GM19023 (cell line): ENCODE data around the gene MPZL2.

Source experiments
- ATAC-seq: cut with Tn5 transposase; IDR thresholded peaks from one replicate; pipeline ENCODE4 v1.9.1; 2021; ENCODE audit warnings: mild to moderate bottlenecking, moderate library complexity; ENCODE audit not compliant: unreplicated experiment

Gene MPZL2

DNA sequence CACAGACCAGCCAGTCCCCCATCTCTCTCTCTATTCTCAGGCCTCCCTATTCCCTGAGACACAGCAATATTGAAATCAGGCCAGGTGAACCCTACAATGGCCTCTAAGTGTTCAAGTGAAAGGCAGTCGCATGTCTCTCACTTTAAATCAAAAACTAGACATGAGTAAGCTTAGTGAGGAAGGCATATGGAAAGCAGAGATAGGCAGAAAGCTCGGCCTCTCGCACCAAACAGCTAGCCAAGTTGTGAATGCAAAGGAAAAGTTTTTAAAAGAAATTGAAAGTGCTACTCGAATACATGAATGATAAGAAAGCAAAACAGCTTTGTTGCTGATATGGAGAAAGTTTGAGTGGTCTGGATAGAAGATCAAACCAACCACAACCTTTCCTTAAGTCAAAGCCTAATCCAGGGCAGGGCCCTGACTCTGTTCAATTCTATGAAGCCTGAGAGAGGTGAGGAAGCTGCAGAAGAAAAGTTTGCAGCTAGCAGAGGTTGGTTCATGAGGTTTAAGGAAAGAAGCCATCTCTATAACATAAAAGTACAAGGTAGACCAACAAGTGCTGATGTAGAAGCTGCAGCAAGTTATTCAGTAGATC lies 19.8 kb upstream of the MPZL2 start:
- ATAC-seq: no peak

GRCh38 chr11:118283037-118283636 lies 19.0 kb upstream of the MPZL2 start:
- ATAC-seq: no peak

GRCh38 chr11:118282606-118283005 lies 18.5 kb upstream of the MPZL2 start:
- ATAC-seq: no peak

DNA sequence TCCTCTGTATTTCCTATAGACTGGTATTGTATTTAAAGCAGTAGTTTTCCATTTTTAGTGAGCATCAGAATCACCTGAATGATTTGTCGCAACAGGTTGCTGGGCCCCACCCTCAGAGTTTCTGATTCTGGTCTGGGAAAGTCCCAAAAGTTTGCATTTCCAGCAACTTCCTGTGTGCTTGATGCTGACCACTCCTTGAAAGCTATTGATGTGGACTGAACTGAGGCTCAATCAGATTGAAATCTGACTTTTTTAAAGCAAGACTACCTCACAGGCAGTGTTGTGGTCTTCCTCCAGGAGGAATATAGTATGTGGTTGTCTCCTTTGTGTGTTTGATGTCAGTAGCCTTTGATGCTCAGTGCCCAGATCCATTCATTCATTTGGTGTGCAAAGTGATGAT lies 17.2 kb upstream of the MPZL2 start:
- ATAC-seq: no peak

DNA sequence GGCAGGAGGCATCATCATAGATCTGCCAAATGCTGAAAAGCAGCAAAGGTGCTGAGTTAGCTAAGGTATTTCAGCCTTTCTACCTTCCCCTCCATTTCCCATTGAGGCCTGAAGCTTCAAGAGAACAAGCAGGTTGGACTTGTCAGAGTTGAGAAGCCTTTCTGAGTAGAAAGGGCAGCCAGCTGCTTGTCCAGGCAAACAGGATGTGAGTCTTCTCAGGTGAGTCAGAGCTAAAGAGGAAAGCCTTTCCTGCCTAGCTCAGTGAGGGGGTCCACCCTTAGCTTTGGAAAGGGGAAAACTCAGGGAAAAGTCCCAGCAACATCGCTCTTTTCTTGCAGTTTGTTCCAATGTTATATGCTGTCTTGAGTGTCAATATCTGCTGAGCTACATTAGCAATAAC lies 13.2 kb upstream of the MPZL2 start:
- ATAC-seq: no peak

- no peak for ATAC-seq
Observed at GRCh38 chr11:118276422-118276821, 12.3 kb upstream of the MPZL2 start.

GRCh38 chr11:118275176-118275575 lies 11.1 kb upstream of the MPZL2 start:
- ATAC-seq: no peak

- no peak for ATAC-seq
Observed at GRCh38 chr11:118274186-118274585, 10.1 kb upstream of the MPZL2 start.

- no peak for ATAC-seq
Observed at GRCh38 chr11:118272001-118272400, 7.9 kb upstream of the MPZL2 start.

DNA sequence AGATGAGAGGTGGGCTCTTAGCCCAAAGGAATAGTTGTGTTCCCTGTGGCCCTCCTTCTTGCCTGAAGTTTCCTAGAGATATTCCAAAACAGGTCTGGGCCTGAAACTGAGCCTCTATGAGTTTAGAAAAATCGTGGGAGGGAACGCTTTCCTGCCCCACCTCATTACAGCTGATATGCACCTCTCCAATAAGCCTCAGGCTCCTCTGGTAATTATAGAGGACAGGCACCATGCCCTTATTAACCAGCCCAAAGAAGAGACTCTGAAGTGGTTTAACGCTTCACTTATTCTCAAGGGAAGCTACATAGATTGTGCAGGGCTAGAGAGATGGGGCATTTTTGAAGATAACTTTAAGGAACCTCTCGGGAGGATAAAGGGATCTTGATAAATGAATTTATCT lies 3.4 kb upstream of the MPZL2 start:
- ATAC-seq: no peak

DNA sequence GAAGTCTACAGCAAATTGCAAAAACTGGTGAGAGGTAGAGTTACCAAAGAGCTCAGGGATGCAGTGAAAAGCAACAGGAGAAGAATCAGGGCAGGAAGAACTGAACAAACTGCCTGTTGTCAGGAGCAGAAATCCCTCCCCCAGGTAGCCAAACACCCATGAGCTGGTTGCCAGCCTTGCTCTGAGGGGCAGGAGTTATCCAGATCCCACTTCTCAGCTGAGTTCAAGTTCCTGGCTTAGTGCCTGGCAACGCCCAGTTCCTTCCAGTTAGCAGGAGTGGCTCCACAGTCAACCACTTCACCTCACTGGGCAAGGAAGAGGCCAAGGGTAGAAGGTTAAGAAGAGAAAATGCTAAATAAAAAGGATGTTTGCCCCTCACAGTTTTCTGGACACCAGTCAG lies 1.9 kb upstream of the MPZL2 start:
- ATAC-seq: no peak

DNA sequence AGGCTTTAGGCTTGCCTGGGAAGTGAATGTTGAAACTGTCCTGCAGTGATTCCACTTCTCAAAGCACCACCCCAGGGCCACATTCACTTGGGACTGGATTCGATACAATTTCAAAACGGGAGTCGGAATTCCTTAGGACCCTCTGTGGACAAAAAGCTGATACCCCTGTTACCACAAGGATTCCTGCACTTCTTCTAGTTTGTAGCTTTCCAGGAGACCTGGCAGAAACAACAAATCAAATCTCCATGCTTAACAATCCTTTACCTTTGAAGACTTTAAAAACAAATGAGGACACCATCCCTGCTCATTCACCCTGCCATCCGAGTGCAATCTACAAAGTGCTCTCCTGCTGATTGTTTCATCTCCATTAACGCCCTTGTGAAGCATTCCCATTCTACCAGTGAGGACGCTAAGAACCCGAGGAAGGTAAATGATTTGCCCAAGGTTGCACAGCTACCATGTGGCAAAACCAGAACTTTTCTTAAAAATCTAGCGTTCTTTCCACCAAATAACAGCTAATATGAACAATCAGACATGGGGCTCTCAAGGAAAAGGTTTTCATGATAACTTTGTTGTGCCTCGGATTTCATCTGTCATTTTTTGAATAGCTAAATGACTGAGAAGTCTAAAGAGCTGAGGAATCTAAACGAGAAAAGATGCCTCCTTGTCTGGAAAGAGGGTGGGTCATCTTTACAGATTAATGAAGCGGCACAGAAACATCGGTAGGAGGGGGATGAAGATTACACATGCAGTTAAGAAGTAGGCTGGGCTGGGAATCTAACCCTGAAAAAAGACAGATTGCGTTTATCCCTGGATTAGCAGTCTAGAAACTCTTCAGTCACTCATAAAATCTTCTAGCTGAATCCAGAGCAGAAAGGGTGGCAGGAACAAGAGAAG lies 720 bp upstream of the MPZL2 start:
- no peak for ATAC-seq

DNA sequence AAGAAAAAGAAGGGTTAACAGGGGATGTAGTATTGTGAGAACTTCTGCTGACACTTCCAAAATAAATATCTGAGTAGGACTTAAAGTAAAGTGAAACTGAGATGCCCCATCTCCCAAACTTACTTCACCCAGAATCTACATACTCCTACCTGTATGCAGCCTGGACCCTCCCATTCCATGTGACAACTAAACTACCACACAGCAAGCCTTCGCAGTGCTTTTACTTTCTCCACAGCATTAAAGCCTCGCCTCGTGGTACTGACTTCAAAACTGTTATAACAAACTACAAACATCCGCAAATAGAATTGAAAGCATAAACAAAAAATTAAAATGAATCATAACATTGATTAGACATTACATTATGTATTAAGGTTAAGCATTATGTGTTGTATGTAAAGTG lies 985 bp downstream of the MPZL2 start:
- no peak for ATAC-seq

DNA sequence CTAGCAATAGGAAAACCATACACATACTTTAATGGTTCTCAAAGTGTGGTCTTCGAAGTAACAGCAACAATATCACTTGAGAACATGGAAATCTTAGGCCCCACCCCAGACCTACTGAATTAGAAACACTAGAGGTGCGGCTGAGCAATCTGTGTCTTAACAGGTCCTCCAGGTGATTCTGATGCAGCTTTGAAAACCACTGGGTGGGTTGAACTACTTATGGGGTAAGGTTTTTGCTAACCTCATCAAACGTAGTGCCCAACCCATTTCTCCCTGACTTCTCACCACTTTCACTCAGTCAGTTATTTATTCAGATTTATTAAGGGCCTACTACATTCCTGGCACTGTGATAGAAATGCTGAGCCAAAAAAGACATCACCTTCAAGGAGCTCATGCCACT lies 3.7 kb downstream of the MPZL2 start:
- no peak for ATAC-seq

- no peak for ATAC-seq
Observed at GRCh38 chr11:118259138-118259537, 5.0 kb downstream of the MPZL2 start.

DNA sequence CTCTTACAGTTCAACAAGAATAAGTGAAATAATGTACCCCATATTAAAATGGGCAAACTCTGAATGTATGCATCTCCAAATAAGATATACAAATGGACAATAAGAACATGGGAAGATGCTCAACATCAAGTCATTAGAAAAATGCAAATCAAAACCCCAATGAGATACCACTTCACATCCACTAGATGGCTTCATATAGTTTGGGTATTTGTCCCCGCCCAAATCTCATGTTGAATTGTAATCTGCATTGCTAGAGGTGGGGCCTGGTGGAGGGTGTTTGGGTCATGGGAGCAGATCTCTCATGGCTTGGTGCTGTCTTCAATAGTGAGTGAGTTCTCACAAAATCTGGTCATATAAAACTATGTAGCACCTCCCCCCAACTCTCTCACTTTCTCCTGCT lies 5.7 kb downstream of the MPZL2 start:
- no peak for ATAC-seq

- no peak for ATAC-seq
Observed at GRCh38 chr11:118252688-118253087, 11.4 kb downstream of the MPZL2 start.

DNA sequence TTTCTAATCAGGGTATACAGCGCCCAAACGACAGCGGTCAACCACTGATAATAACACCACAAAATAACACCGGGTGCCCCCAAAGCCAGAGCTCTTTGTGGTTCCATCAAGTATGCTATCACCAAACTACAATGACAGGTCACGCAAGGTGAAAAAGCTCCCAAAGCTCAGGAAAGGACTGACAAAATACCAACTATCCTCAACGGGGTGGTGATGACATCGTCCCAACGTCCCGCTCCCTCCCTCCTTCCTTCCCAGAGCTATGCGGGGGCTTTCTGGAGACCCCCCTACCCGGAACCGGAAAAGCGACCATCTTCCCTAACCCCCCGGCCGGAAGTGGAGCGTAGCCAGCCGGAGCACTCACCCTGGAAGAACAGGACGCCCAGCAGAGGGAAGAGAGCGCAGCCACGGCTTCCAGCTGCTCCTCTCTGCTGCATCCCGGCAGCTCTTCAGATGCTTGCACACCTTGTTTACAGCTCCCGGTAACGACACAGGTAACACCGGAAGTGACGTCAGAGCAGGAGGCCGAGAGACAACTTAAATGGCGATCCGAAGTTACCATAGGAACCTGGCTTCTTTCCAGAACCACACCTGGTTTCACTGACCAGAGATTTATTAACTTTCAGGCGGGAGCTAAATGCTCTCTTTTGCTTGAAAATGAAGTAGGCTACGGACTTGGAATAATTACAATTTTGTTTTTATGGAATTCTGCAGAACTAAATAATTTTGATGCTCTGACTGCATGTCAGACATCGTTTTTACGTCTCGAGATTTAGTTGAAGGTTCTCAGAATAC lies 12.0 kb downstream of the MPZL2 start, which contains the start of gene MPZL3:
Gene MPZL3, minus strand, starts transcription at position 508 of the 795 bp plus-strand sequence. Its CDS starts 71 bp downstream, at position 437.
- ATAC-seq: peak; percentile 67

DNA sequence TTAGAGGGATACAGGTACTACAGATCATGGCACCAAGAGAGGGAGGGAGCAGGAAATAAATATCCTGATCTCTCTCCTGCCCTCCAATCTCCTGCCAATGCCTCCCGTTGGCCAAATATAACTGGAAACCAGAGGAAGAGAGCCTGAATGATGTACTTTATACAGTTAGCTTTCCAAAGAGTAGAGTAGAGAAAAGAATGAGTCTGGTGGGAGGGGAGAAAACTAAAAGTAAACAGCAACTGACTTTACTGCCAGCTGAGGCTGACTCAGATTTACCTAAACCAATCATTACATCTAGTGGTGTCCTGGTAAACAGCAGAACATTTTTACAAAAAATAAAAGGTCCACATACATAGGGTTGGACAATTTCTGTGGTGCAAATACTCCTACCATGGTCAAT lies 17.1 kb downstream of the MPZL2 start:
- ATAC-seq: no peak

GRCh38 chr11:118245936-118246562 lies 18.0 kb downstream of the MPZL2 start:
- ATAC-seq: no peak
